HG03354 (cell line): ENCODE data around the gene BAIAP2.
"Not testable (repeated sequence)": the region's sequence is repeated elsewhere in the genome, so short reads cannot be mapped to it uniquely, and the experiment has no call there.

Experiments used
- ATAC-seq: cut with Tn5 transposase; IDR thresholded peaks from one replicate; pipeline ENCODE4 v1.9.1; 2021; ENCODE audit warnings: mild to moderate bottlenecking; ENCODE audit not compliant: unreplicated experiment, poor library complexity, severe bottlenecking

The BAIAP2 gene

DNA sequence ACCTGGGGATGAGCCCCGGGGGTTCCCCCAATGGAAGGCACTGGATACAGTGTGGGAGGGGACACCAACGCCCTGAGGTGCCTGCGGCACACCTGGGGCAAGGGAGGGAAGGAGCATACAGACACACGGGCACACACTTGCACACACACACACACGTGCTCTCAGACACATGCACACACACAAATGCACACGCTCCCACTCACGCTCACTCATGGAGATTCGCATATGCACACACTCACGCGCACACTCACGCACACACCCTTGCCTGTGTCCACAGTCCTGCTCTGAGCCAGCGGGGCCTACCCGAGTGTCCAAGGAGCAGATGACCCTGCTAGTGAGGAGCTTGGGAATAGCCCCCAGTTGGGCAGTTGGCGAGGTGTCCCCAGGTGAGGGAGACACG is 113.6 kb downstream of the BAIAP2 start:
- no peak for ATAC-seq

DNA sequence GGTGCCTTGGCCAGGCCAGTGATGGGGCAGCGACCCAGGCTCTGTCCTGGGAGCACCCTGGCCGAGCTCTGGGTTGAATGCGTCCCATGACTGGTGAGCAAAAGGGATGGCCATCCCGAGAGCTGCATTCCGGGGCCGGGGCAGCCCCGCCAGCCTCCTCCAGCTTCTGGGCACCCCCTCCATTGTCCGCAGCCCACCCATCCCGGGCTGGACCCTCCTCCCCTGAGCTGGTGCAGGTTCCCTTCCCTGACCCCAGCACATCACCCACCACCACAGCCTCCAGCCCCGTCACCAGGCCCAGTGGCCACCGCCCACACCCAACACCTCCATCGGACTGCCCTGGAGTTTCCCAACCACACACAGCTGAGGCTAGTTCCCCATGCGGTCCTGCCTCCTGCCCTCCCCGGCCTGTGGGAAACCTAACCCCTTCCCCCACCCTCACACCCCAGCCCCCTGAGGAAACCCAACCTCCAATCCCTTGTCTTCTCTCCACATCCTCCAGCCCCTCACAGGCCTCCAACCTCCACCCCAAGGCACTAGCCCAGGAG is 114.1 kb downstream of the BAIAP2 start:
- no peak for ATAC-seq

DNA sequence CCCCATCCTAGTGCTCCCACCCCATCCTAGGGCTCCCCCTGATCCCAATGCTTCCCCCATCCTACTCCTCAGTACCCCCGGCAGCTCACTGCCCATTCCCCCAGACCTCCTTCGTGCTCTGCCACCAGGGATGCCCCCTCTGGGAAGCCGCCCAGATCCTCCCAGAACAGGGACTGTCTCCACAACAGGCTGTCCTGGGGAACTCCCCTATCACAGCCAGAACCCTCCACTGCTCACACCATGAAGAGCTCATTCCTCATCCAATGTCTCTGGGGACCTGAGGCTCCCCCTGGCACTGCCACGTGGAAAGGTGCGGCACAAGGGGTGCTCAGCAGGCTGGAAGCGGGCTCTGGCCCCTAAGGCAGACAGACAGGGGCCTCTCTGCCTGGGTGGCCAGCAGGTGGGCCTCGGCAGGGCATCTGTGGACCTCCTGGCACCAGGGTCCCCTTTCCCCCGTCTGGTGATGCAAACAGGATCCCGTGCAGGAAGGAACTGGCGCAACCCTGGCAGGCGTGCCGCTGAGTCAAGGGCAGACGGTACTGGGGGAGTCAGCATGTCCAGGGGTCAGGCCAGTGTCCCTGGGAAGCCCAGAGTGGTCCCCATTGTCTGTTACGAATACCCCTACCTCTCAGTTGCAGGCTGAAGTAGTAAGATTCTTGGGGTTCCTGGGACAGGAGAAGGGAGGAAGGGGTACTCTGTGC is 115.6 kb downstream of the BAIAP2 start:
- no peak for ATAC-seq

DNA sequence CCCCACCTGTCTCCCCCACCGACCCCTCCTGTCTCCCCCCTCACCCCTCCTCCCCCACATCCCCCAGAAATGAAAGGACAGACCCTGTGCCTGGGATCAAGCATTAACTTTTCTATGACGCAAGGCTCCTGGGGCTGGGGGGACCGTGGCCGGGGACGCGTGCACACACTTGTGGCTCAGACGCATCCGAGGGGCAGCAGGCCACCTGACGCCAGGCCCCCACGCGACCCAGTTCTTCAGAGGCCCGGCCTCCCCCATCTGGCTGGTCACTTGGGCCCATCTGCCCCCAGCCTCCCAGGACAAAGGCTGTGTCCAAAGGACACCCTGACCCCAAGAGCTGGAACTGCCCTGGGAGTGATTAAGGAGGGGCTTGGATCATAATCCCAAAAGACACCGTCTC is 116.3 kb downstream of the BAIAP2 start:
- ATAC-seq = no peak

DNA sequence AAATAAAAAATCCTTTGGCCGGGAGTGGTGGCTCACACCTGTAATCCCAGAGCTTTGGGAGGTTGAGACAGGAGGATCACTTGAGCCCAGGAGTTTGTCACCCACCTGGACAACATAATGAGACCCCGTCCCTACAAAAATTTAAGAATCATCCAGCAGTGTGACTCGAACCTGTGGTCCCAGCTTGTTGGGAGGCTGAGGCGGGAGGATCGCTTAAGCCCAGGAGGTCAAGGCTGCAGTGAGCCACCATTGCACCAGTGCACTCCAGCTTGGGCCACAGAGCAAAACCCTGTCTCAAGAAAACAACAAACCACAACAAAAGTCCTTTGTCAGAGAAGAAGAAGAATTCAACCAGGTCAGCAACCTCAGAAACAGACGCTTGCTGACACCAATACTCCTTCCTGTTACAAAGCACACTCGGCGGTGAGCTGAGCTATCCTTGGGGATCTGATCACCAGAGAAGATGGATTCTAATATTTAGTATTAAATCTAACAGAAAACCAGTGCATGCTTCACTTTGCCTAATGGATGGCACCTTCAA is 117.4 kb downstream of the BAIAP2 start:
- ATAC-seq = no peak

DNA sequence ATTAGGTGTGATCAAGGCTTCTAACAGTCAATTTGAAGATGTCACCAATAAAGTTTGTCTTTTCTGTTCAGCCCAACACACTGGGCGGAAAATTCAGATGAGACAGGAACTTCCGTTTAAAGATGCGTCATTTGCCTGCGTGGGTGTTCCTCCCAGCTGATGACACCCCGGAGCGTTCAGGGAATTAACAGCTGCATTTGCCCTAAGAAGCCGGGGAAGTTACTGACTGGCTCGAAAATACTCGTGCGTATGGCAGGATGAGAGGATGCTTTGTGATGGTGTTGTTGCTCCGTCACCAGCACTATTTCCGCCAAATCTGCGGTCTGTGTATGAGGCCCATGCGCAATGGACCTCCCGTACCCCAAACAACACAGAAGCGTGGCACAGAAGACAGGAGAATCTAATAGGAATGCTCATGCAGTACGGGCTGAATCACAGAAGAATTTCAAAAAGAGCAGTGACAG is 118.4 kb downstream of the BAIAP2 start:
- no peak for ATAC-seq

DNA sequence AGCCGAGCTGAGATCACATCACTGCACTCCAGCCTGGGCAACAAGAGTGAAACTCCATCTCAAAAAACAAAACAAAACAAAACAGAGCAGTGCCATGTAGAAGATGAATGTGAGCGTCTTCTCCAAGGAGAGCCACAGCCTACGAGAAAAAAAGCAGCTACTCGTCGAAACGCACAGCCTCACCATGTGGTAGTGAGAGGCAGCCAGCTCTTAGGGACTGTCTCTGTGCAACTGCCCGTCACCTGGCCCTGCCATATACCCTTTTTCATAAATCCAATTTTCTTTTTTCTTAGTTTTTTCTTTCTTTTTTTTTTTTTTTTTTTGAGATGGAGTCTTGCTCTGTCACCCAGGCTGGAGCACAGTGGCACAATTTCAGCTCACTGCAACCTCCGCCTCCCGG is 119.1 kb downstream of the BAIAP2 start:
- not testable (repeated sequence) for ATAC-seq

DNA sequence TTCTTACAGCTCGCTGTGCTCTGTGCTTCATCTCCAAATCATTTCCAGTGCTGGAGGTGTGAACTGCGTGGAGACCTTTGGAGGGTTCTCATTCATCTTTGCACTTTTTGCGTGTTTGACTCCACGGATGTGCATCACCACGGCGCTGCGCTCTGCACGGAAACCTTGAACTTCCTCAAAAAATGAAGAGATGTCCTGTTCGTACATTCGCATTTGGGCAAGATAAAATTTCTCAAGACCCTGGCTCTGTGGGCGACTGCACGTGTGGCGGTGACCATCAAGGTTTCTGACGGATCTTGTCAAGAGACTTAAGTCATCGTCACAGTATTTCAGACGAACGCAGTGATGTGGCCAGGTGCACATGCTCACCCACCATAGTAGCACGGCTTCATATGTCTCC is 120.0 kb downstream of the BAIAP2 start:
- no peak for ATAC-seq

DNA sequence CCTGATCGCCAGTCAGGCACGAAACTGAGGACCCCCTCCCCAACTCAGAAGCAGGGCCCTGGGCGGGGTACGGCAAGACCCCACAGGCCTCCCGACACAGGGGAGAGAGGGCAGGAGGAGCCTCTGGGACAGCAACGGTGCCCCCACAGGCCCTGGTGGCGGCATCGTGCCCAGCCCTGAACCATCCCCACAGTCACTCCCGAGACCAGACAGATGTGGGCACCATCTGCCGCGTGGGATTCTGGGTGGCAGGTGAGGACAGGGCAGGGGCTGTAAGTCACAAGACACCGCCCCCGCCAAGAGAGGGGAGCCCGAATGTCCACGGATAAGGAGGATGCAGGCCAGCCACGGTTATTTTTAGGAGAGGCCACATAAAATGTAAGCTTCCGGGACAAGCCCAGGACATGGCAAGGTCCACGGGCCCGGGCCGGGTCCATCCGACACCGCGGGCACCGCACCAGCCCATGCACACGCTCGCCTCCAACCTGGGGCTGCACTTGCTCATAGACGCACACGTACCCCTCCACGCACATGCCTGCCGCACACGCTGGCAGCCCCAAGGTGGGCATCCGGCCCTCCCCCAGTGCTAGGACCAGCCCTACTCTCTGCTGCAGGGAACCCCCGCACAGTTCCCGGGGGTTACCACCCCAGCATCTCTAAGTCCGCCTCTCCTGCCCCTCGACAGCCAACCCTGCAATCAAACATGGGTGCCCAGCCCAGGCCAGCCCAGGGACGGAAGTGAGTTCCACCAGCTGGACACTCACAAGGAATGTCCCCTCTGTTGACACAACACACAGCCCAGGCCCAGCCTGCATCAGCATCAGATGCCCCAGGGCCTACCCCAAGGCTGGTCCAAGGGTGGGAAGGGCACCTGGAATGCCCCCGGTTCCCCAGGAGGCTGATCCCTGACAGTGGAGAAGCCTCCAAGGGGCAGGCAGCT is 122.2 kb downstream of the BAIAP2 start:
- ATAC-seq = no peak

DNA sequence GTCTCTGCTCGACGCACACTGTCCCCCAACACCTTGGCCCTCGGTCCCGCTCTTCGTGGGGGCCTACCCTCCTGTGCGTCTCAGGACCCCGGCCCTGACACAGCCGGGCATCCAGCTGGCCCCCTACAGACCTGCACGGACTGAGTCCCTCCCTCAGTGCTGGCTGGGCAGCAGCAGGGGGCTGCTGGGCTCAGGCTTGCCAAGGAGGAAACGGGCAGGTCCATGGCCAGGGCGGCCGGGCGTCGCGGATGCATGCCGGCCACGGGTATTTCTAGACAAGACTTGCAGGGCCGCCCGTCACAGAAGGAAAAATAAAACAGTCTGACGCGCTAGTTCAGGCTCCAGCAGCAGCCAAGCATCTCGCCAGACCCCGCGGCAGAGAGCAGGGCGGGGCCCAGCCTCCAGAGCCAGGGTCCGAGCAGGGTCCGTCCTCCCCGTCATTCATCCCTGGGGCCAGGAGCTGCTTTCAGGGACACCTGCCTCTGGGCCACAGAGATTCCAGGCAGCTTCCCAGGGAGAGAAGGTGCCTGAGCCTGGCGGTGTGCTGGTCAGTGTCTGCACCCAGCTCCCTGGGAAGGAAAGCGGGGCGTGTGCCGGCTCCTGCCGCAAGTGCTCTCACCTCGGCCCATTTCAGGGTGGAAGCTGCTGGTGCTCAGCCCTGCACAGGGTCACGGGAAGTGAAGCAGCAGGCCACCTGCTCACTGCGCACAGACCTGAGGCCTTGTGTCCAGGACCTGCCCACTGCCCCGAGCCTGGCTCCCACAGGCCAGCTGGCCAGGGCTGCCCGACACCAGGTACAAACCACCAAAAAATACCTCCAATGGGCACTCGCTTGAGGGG is 123.1 kb downstream of the BAIAP2 start:
- no peak for ATAC-seq

DNA sequence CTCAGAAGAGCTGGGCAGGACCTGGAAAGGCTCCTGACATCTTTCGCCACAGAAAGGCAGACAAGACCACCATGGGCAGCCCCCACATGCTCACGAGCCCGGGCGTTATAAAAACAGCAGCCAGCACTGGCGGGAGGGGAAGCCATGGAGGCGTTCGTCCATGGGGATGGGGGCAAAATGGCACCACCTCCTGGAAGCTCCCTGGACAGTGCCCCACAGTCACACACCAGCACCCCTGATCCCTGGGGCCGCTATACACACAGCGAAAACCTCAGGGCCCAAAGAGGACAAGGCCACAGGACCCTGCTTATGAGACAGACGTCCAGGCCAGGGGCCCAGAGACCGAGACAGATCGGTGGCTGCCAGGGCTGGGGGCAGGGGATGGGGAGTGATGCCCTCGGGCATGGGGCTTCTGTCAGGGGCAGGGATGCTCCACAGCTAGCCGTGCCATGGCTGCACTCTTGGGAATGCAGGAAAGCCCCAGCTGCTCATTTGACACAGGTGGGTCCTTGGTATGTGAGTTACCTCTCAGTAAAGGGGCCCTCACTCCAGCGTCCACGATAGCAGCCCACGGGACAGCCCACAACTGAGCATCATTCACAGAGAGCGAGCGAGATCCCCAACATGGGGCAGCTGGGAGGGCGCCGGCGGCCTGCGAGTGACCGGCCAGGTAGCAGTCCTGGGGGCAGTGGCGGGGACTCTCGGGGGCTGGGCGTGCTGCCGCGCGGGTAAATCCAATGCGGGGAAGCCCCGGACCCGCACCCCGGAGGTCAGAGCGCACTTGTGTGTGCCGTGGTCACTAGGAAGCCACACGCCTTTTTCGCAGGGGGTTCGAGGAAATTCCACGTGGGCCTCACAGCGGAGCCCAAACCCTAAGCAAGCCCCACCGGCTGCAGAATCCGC is 124.0 kb downstream of the BAIAP2 start:
- ATAC-seq = no peak

DNA sequence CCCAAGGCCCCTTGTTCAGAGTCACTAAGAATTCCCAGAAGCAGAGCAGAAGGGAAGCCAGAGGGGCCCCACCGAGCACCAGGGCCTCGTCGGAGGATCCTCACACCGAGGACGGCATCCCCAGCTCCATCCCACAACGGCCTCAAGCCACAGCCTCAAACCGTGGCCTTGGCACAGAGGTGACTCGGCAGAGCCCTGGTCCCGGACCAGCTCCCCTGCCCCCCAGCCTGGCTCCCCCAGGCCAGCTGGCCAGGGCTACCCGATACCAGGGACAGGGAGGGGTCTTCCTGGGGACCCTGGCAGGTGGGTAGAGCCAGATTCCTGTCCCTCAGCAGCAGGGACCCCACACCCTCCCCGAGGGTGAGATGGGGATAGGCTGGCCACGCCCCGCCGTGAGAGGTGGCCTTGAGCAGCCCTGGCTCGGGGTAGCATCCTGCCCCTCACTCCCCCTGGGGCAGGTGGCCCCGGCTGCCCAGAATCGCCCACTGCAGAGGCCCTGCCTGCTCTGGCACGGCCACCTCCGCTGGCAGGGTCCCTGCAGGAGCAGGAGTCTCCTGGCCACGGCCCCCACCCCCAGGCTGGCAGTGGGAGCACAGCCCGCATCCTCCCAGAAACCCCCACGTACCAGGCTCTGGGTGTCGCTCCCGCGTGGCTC is 124.8 kb downstream of the BAIAP2 start:
- ATAC-seq = no peak

DNA sequence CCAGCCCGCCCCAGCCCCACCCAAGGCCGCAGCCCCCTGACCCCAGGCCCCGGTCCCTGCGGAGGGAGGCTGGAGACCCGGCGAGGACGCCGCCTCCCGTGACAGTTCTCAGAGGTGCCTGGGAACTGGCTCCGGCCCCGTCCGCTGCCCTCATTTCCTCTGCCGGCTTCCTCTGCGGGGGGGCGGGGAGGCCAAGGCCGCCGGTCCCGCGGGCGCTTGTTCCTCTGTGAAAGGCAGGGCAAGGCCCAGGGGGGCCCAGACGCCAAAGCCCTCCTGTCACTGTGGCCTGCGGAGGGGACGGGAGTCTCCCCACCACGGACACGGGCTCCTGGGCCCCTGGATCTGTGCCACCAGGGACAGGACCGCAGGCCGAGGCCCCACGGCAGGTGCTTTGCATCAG is 125.4 kb downstream of the BAIAP2 start:
- ATAC-seq = no peak

DNA sequence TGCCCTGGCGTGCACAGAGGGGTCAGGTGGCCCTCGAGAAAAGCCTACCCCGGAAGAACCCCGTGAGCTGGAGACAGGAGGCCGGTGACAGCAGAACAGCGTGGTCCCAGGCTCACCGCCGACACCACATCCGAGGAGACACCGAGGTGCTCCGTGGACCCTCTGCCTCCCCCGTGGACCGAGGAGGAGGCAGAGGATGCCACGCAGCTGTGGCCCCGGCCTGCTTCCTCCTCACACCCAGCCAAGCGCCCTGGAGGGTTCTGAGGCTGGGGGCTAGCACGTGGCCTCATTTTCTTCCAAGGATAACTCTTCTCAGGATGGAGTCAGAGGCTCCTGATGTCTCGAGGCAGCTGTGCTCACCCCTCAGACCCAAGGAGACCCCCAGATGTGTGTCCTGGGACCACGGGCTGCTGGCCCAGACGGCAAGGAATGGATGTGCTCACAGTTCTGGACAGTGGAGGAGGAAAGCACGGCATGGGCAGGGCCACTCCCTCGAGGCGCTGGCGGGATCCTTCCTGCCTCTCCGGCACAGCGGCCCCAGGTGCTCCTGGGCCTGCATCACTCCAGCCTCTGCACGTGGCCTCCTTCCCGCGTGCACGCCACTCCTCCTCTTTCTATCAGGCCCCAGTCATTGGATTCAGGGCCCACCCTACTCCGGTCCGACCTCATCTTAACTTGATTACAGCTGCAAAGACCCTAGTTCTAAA is 125.9 kb downstream of the BAIAP2 start:
- no peak for ATAC-seq

DNA sequence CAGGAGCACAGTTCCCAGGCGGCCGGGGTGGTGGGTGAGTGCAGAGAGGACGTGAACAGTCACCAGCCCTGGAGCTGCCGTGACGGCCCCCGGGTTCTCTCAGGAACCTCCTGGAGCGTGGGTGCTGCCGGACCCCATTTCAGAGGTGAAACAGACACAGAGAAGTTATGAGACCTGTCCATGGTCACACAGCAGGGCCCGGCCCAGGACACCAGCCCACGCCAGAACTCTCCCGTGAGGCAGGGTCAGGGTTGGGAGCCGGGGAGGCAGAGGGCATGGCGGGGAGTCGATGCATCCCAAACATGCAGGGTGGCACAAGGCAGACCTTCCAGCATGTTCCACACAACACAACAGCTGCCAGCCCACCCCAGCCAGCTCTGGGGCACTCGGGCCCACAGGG is 126.6 kb downstream of the BAIAP2 start:
- no peak for ATAC-seq

DNA sequence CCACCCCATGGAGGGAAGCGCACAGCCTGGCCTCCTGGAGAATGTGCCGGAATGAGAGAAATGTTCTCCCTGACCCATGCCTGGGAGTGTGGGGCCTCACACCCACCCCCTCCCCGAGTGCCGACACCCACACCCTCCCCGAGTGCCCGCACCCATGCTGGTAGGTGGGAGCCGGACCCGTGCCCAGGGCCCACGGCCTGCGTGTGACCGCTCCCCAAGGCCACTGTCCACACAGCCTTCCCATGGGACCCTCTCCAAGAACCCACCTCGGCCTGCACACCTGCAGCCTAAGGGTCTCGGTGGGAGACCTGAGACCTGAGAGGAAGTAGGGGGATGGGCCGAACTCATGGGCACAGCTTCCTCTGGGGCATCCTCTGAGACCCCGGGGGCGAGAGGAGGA is 127.0 kb downstream of the BAIAP2 start:
- ATAC-seq = no peak

DNA sequence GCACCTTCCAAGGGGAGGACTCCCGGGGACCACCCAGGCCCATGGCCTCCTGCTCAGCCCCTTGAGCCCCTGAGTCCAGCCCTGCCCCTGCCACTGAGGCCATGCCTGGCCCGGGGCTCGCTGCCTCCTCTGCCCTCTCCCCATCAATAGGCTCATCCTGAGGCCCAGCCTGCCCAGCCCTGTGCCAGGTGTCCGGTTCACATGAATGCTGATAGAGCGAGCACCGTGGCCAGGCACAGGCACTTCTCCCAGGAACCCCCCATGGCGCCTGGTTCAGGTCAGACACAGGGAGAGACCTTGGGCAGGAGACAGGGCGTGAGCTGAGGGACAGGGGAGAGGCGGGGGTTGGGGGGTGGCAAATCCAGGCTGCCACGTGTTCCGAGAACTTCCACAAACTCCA is 127.5 kb downstream of the BAIAP2 start:
- no peak for ATAC-seq
